BLaER1 (cell line): ENCODE data around the gene CELF5.
A peak's percentile ranks its signal among the peaks of the same experiment; 100 is the strongest.

Experiments
- H3K27ac ChIP-seq: shearing (Covaris generic); formaldehyde crosslinking; 2 replicates; pipeline ENCODE4 v1.8.1; 2022
- H3K27me3 ChIP-seq: shearing (Covaris generic); formaldehyde crosslinking; 2 replicates; pipeline ENCODE4 v1.8.1; 2022
- H3K36me3 ChIP-seq: shearing (Covaris generic); formaldehyde crosslinking; 2 replicates; pipeline ENCODE4 v1.8.1; 2022
- H3K4me1 ChIP-seq: shearing (Covaris generic); formaldehyde crosslinking; 2 replicates; pipeline ENCODE4 v1.8.1; 2022
- H3K4me2 ChIP-seq: shearing (Covaris generic); formaldehyde crosslinking; 2 replicates; pipeline ENCODE4 v1.8.1; 2022
- H3K4me3 ChIP-seq: shearing (Covaris generic); formaldehyde crosslinking; 2 replicates; pipeline ENCODE4 v1.8.1; 2022
- H3K9ac ChIP-seq: shearing (Covaris generic); formaldehyde crosslinking; 2 replicates; pipeline ENCODE4 v1.8.1; 2022
- H3K9me3 ChIP-seq: shearing (Covaris generic); formaldehyde crosslinking; 2 replicates; pipeline ENCODE4 v1.8.1; 2022
- H4K20me1 ChIP-seq: shearing (Covaris generic); formaldehyde crosslinking; 2 replicates; pipeline ENCODE4 v1.8.1; 2022
- Cebpa-rat ChIP-seq: shearing (Covaris generic); IDR thresholded peaks from 2 replicates; pipeline ENCODE4 v1.8.1; 2022

The CELF5 gene

GRCh38 chr19:3224346-3225168 lies at the start of gene CELF5:
Gene CELF5, plus strand, starts transcription at chr19:3224661. Its CDS starts 79 bp downstream, at chr19:3224740.
- H3K9ac ChIP-seq, result peak within 1 kb of the TSS; percentile 72; the same call in 1 of the 2 replicates

GRCh38 chr19:3175781-3176714 lies 48.4 kb upstream of the CELF5 start:
- Histone ChIP-seq H3K27ac (peak overlapping the region; percentile 87), H3K9me3 (no peaks in the 10 kb centered on the region), H3K4me3 (peak overlapping the region; percentile 49; the same call in 1 of the 2 replicates), H3K9ac (peak overlapping the region; percentile 68), H4K20me1 (peaks cover 8% of the 10 kb centered on the region), H3K36me3 (peaks cover 3% of the 10 kb centered on the region; the same call in 1 of the 2 replicates), H3K4me1 (peaks cover 49% of the 10 kb centered on the region), H3K4me2 (peak overlapping the region; percentile 86), H3K27me3 (no peaks in the 10 kb centered on the region)
- TF ChIP-seq Cebpa-rat, result no peak

More at GRCh38 chr19:3224346-3225168, at the start of gene CELF5:
- H3K4me2 ChIP-seq, result peak within 1 kb of the TSS; percentile 80
- no peaks in the 10 kb centered on the region for H3K9me3 ChIP-seq
- peaks cover 25% of the 10 kb centered on the region; the same call in 1 of the 2 replicates for H4K20me1 ChIP-seq
- H3K4me3 ChIP-seq, result peak within 1 kb of the TSS; percentile 73
- H3K27ac ChIP-seq, result no peak within 1 kb of the TSS
- H3K27me3 ChIP-seq, result peaks cover 11% of the 10 kb centered on the region; the same call in 1 of the 2 replicates
- H3K36me3 ChIP-seq, result no peaks in the 10 kb centered on the region
- peaks cover 57% of the 10 kb centered on the region for H3K4me1 ChIP-seq
- no peak for TF ChIP-seq Cebpa-rat

DNA sequence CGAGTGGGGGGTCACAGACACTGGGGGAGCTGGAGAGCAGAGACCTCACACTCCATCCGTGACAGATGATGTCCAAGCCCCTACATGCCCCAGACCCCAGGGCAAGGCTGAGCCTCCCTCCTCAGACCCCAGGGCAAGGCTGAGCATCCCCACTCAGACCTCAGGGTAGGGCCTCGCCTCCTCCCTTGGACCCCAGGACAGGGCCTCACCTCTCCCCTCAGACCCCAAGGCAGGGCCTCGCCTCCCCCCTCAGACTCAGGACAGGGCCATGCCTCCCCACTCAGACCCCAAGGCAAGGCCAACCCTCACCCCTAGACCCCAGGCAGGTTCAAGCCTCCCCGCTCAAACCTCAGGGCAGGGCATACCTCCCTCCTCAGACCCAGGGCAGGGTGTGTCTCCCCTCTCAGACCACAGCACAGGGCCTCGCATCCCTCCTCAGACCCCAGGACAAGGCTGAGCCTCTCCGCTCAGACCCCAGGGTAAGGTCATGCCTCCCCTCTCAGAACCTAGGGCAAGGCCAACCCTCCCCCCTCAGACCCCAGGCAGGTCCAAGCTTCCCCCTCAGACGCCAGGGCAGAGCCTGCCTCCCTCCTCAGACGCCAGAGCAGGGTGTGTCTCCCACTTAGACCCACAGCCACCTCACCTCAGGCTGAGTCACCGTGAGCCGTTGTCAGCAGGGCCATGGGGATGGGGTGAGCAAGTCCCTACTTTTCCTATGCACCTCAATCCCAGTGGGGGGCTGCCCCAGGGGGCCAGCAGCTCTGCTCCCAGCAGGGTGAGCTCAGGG lies 47.6 kb upstream of the CELF5 start:
- Histone ChIP-seq H3K9ac (peak overlapping the region; percentile 68), H3K27ac (peak overlapping the region; percentile 87), H3K36me3 (peaks cover 10% of the 10 kb centered on the region; the same call in 1 of the 2 replicates), H3K9me3 (no peaks in the 10 kb centered on the region), H3K4me1 (peaks cover 48% of the 10 kb centered on the region), H3K4me2 (peak overlapping the region; percentile 86), H3K27me3 (no peaks in the 10 kb centered on the region), H4K20me1 (peaks cover 17% of the 10 kb centered on the region), H3K4me3 (peak overlapping the region; percentile 49; the same call in 1 of the 2 replicates)
- no peak for TF ChIP-seq Cebpa-rat

DNA sequence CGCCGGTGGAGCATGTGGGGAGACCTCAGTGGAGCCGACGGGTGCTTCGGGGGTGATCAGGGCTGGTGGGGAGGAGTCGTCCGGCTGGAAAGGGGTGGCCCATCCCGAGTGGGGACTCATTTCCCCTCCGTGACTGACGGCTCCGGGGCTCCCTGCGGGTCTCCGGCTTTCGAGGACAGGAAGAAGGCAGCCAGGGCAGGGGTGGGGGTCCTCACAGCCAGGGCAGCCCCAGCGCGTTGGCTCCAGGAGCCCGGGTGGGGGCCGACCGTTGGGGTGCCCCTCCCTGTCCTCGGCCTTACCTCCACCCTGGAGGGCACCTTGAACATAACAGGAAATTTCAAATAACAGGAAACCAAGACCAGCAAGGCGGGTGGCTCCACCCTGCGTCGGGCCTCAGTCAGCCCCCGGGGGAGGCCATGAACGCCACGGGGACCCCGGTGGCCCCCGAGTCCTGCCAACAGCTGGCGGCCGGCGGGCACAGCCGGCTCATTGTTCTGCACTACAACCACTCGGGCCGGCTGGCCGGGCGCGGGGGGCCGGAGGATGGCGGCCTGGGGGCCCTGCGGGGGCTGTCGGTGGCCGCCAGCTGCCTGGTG lies 46.0 kb upstream of the CELF5 start, which contains the start of gene S1PR4:
S1PR4 (plus strand) TSS at position 393 of the 596 bp plus-strand sequence; CDS start at position 417, 24 bp downstream.
- H3K27me3 ChIP-seq, result no peaks in the 10 kb centered on the region
- H3K9ac ChIP-seq, result peak within 1 kb of the TSS; percentile 99
- TF ChIP-seq Cebpa-rat, result no peak
- H3K27ac ChIP-seq, result peak within 1 kb of the TSS; percentile 99
- H3K4me3 ChIP-seq, result peak within 1 kb of the TSS; percentile 95
- no peaks in the 10 kb centered on the region for H3K9me3 ChIP-seq
- peaks cover 21% of the 10 kb centered on the region for H3K36me3 ChIP-seq
- peaks cover 32% of the 10 kb centered on the region for H4K20me1 ChIP-seq
- H3K4me2 ChIP-seq, result peak within 1 kb of the TSS; percentile 99
- H3K4me1 ChIP-seq, result peaks cover 51% of the 10 kb centered on the region

- H4K20me1 ChIP-seq, result peaks cover 39% of the 10 kb centered on the region
- H3K27me3 ChIP-seq, result no peaks in the 10 kb centered on the region
- peak overlapping the region; percentile 99 for H3K27ac ChIP-seq
- no peaks in the 10 kb centered on the region for H3K9me3 ChIP-seq
- peak overlapping the region; percentile 99 for H3K9ac ChIP-seq
- peak overlapping the region; percentile 99 for H3K4me2 ChIP-seq
- H3K36me3 ChIP-seq, result peaks cover 28% of the 10 kb centered on the region
- peak overlapping the region; percentile 95 for H3K4me3 ChIP-seq
- H3K4me1 ChIP-seq, result peaks cover 57% of the 10 kb centered on the region
- TF ChIP-seq Cebpa-rat, result no peak
Observed at GRCh38 chr19:3178973-3179738, 45.3 kb upstream of the CELF5 start.

DNA sequence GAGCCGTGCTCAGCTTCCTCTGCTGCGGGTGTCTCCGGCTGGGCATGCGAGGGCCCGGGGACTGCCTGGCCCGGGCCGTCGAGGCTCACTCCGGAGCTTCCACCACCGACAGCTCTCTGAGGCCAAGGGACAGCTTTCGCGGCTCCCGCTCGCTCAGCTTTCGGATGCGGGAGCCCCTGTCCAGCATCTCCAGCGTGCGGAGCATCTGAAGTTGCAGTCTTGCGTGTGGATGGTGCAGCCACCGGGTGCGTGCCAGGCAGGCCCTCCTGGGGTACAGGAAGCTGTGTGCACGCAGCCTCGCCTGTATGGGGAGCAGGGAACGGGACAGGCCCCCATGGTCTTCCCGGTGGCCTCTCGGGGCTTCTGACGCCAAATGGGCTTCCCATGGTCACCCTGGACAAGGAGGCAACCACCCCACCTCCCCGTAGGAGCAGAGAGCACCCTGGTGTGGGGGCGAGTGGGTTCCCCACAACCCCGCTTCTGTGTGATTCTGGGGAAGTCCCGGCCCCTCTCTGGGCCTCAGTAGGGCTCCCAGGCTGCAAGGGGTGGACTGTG lies 44.6 kb upstream of the CELF5 start:
- H4K20me1 ChIP-seq, result peaks cover 46% of the 10 kb centered on the region

GRCh38 chr19:3183721-3184641 lies 40.5 kb upstream of the CELF5 start:
- peak overlapping the region; percentile 98; the same call in 1 of the 2 replicates for H3K4me3 ChIP-seq

More for the DNA sequence above, 44.6 kb upstream of the CELF5 start:
- peaks cover 64% of the 10 kb centered on the region for H3K4me1 ChIP-seq
- H3K27ac ChIP-seq, result peak overlapping the region; percentile 99
- H3K4me3 ChIP-seq, result peak overlapping the region; percentile 95
- TF ChIP-seq Cebpa-rat, result no peak
- peak overlapping the region; percentile 99 for H3K9ac ChIP-seq
- no peaks in the 10 kb centered on the region for H3K9me3 ChIP-seq
- H3K27me3 ChIP-seq, result no peaks in the 10 kb centered on the region
- H3K4me2 ChIP-seq, result peak overlapping the region; percentile 99
- peaks cover 34% of the 10 kb centered on the region for H3K36me3 ChIP-seq

More at GRCh38 chr19:3183721-3184641, 40.5 kb upstream of the CELF5 start:
- no peak for TF ChIP-seq Cebpa-rat
- peak overlapping the region; percentile 99 for H3K4me2 ChIP-seq
- H3K4me1 ChIP-seq, result peaks cover 64% of the 10 kb centered on the region
- peaks cover 46% of the 10 kb centered on the region for H3K36me3 ChIP-seq
- no peaks in the 10 kb centered on the region for H3K27me3 ChIP-seq
- peak overlapping the region; percentile 25; the same call in 1 of the 2 replicates for H3K9ac ChIP-seq
- peaks cover 82% of the 10 kb centered on the region for H4K20me1 ChIP-seq
- H3K9me3 ChIP-seq, result no peaks in the 10 kb centered on the region
- no peak overlapping the region for H3K27ac ChIP-seq
